Natural killer cell (primary cell): Measurements from ENCODE around the gene PIK3IP1. TPM values are rescaled to one million over a fixed set of nuclear protein-coding genes. Genes with fewer than 3 reads are reported as not detected.

Experiments used
- ATAC-seq, 3 donors: fragments of 150-1000 bp in 2 of 3; fragments of 200-7000 bp in 1 of 3; cut with Tn5 transposase; 1 replicate in 1 of 3; 2 replicates in 2 of 3; pipeline ENCODE4 v1.10.0; 2021; ENCODE audit warnings: mild to moderate bottlenecking in 2 of 3, moderate library complexity in 2 of 3
- DNase-seq, 2 donors: peaks; one replicate each; pipeline versions ENCODE4 v3.0.0 to v3.0.0-alpha.2; 2013 to 2021; ENCODE audit warnings: mixed read lengths in 1 of 2
- H3K27ac ChIP-seq: one replicate; pipeline ENCODE4 v1.5.1; 2013; ENCODE audit warnings: mild to moderate bottlenecking, low read length
- H3K27me3 ChIP-seq: one replicate; pipeline ENCODE4 v1.6.1; 2013; ENCODE audit warnings: low read length; ENCODE audit not compliant: control insufficient read depth, insufficient read depth
- H3K36me3 ChIP-seq: one replicate; pipeline ENCODE4 v1.6.1; 2013; ENCODE audit warnings: low read length; ENCODE audit not compliant: control insufficient read depth, insufficient read depth
- H3K4me1 ChIP-seq: one replicate; pipeline ENCODE4 v1.6.1; 2013; ENCODE audit warnings: low read length; ENCODE audit not compliant: control insufficient read depth, insufficient read depth
- H3K4me3 ChIP-seq: one replicate; pipeline ENCODE4 v1.5.1; 2013; ENCODE audit warnings: low read length
- H3K9me3 ChIP-seq: one replicate; pipeline ENCODE4 v1.6.1; 2013; ENCODE audit warnings: low read length; ENCODE audit not compliant: control insufficient read depth, insufficient read depth
- H3K27ac Mint-ChIP-seq, 2 donors: one replicate each; pipeline ENCODE4 v1.8.0; 2022; ENCODE audit warnings: mild to moderate bottlenecking in 2 of 2, mixed read lengths in 2 of 2, moderate library complexity in 1 of 2
- H3K27me3 Mint-ChIP-seq, 2 donors: one replicate each; pipeline ENCODE4 v1.8.0; 2022; ENCODE audit warnings: low read depth in 2 of 2, mixed read lengths in 2 of 2
- H3K36me3 Mint-ChIP-seq: one replicate; pipeline ENCODE4 v1.8.0; 2022; ENCODE audit warnings: mixed read lengths
- H3K4me1 Mint-ChIP-seq, 2 donors: one replicate each; pipeline ENCODE4 v1.8.0; 2022; ENCODE audit warnings: mixed read lengths in 2 of 2
- H3K4me3 Mint-ChIP-seq: one replicate; pipeline ENCODE4 v1.8.0; 2022; ENCODE audit warnings: mild to moderate bottlenecking, moderate library complexity, mixed read lengths
- H3K9me3 Mint-ChIP-seq, 2 donors: one replicate each; pipeline ENCODE4 v1.8.0; 2022; ENCODE audit warnings: mixed read lengths in 2 of 2
- CTCF ChIP-seq: fragments of 200-600 bp; IDR thresholded peaks from one replicate; pipeline ENCODE4 v1.8.0; 2022; ENCODE audit warnings: antibody characterized with exemption
- WGBS: methylation state at CpG from one replicate; pipeline ENCODE4 v1.1.7; 2013; ENCODE audit warnings: missing lambda C conversion rate; ENCODE audit not compliant: insufficient coverage; 5-methylcytosine and 5-hydroxymethylcytosine counted together
- intact Hi-C: fragments of 100-400 bp; cut with micrococcal nuclease; formaldehyde crosslinking; loops from one replicate; pipeline ENCODE4 v1.14.2; 2022
- total RNA-seq, 4 donors: library from RNA; stranded (reverse); fragments of 120-200 nt in 1 of 4; gene quantifications; one replicate each; pipeline versions ENCODE4 v1.2.3 to v1.2.4, GENCODE V29; 2013 to 2022

PIK3IP1 gene
- total RNA-seq, 3 donors from 2014 or later (not counting 1 experiment from before 2014, with no cell fraction given) = 132 to 180 (median 161) TPM

GRCh38 chr22:31263896-31264640, 28.2 kb downstream of the PIK3IP1 start:
- Mint-ChIP-seq H3K9me3 (no peaks in the 10 kb centered on the region), H3K4me3 (no peak overlapping the region), H3K27ac (no peak overlapping the region), H3K27me3 (no peaks in the 10 kb centered on the region), H3K36me3 (no peaks in the 10 kb centered on the region), H3K4me1 (no peaks in the 10 kb centered on the region)
- H3K9me3 ChIP-seq = no peaks in the 10 kb centered on the region
- H3K4me1 ChIP-seq = no peaks in the 10 kb centered on the region
- intact Hi-C loops = no loop called here
- peaks cover 36% of the 10 kb centered on the region for H3K36me3 ChIP-seq
- no peak overlapping the region for H3K4me3 ChIP-seq
- no peak overlapping the region for H3K27ac ChIP-seq
- WGBS = 99% methylated on average over 6 of the region's 6 CpGs
- ATAC-seq (no peak), DNase-seq (no peak)
- H3K27me3 ChIP-seq = no peaks in the 10 kb centered on the region
- no peak for TF ChIP-seq CTCF

- Mint-ChIP-seq H3K9me3 (no peaks in the 10 kb centered on the region), H3K27me3 (no peaks in the 10 kb centered on the region), H3K4me3 (no peak overlapping the region), H3K36me3 (no peaks in the 10 kb centered on the region), H3K4me1 (peaks cover 0 to 5% of the 10 kb centered on the region in 2 donors), H3K27ac (no peak overlapping the region)
- no peak for ATAC-seq
- 97% methylated on average over 13 of the region's 13 CpGs for WGBS
- intact Hi-C loops = no loop called here
- Histone ChIP-seq H3K4me3 (no peak overlapping the region), H3K9me3 (no peaks in the 10 kb centered on the region), H3K4me1 (no peaks in the 10 kb centered on the region), H3K27ac (no peak overlapping the region), H3K27me3 (no peaks in the 10 kb centered on the region), H3K36me3 (peaks cover 28% of the 10 kb centered on the region)
- no peak for DNase-seq
- no peak for TF ChIP-seq CTCF
Measured at GRCh38 chr22:31262312-31263133, 29.8 kb downstream of the PIK3IP1 start.

GRCh38 chr22:31260474-31260856, 31.8 kb downstream of the PIK3IP1 start:
- no peak overlapping the region for H3K27ac ChIP-seq
- H3K27me3 Mint-ChIP-seq = no peaks in the 10 kb centered on the region
- peaks cover 22% of the 10 kb centered on the region for H3K36me3 ChIP-seq
- H3K4me3 Mint-ChIP-seq = no peak overlapping the region
- peaks cover 3 to 8% of the 10 kb centered on the region in 2 donors for H3K4me1 Mint-ChIP-seq
- H3K9me3 ChIP-seq = no peaks in the 10 kb centered on the region
- intact Hi-C loops = no loop called here
- no peak for TF ChIP-seq CTCF
- H3K4me1 ChIP-seq = no peaks in the 10 kb centered on the region
- no peaks in the 10 kb centered on the region for H3K36me3 Mint-ChIP-seq
- H3K4me3 ChIP-seq = no peak overlapping the region
- no peaks in the 10 kb centered on the region for H3K9me3 Mint-ChIP-seq
- H3K27me3 ChIP-seq = no peaks in the 10 kb centered on the region
- 95% methylated on average over 3 of the region's 3 CpGs for WGBS
- DNase-seq (no peak), ATAC-seq (no peak)
- H3K27ac Mint-ChIP-seq = peak overlapping the region in 1 of 2 donors; percentile 4
